Measurements from ENCODE around the gene RHEX. TPM values are rescaled to one million over a fixed set of nuclear protein-coding genes. Genes with fewer than 3 reads are reported as not detected.
A peak's percentile ranks its signal among the peaks of the same experiment; 100 is the strongest.

Gene RHEX
- total and polyA plus RNA-seq, 2 of the 13 experiments (the other 11 are each of a cell fraction or from before 2014, with no cell fraction given) = 1.4 to 2.7 TPM

GRCh38 chr1:206030714-206031113, 22.3 kb upstream of the RHEX start (continued):
- TF ChIP-seq MAZ (IDR thresholded peaks at IDR 0.05; ENCODE audit: borderline replicate concordance, low read depth, low read length) (no peak), MAZ (CRISPR knock-in tag; IDR thresholded peaks at IDR 0.05; ENCODE audit: low read depth) (no peak), U2AF2 (IDR thresholded peaks at IDR 0.05; ENCODE audit: low read depth, low read length) (no peak), HDAC1 (CRISPR knock-in tag; IDR thresholded peaks at IDR 0.05) (peak; percentile 50; the same call in 1 of the 2 replicates), KDM1A (CRISPR knock-in tag; IDR thresholded peaks at IDR 0.05) (no peak), E2F5 (CRISPR knock-in tag; conservative IDR thresholded peaks at IDR 0.05) (0 out of 2 replicates have a peak, but pooled peaks have one; percentile 29), MIER2 (CRISPR knock-in tag; IDR thresholded peaks at IDR 0.05) (0 out of 2 replicates have a peak, but pooled peaks have one; percentile 44), ZNF773 (CRISPR knock-in tag; IDR thresholded peaks at IDR 0.05; ENCODE audit: borderline replicate concordance) (no peak), NFE2L2 (IDR thresholded peaks at IDR 0.05; ENCODE audit: low read length) (no peak), ZNF142 (CRISPR knock-in tag; IDR thresholded peaks at IDR 0.05) (0 out of 2 replicates have a peak, but pooled peaks have one; percentile 56), SIN3B (IDR thresholded peaks at IDR 0.05; ENCODE audit: low read length) (no peak), SNAI1 (CRISPR knock-in tag; IDR thresholded peaks at IDR 0.05; ENCODE audit: borderline replicate concordance) (no peak), ZBTB21 (CRISPR knock-in tag; IDR thresholded peaks at IDR 0.05) (no peak), FOXP1 (IDR thresholded peaks at IDR 0.05) (no peak), FOXP1 (CRISPR knock-in tag; IDR thresholded peaks at IDR 0.05) (0 out of 2 replicates have a peak, but pooled peaks have one; percentile 7), ZNF263 (CRISPR knock-in tag; IDR thresholded peaks at IDR 0.05) (peak; percentile 51; the same call in 1 of the 2 replicates), SRSF4 (IDR thresholded peaks at IDR 0.05; ENCODE audit: low read depth, low read length, poor library complexity, severe bottlenecking) (no peak), ZNF816 (CRISPR knock-in tag; IDR thresholded peaks at IDR 0.05; ENCODE audit: borderline replicate concordance) (no peak), RNF2 (conservative IDR thresholded peaks at IDR 0.05; ENCODE audit: low read depth) (0 out of 2 replicates have a peak, but pooled peaks have one; percentile 35), KDM2A (CRISPR knock-in tag; IDR thresholded peaks at IDR 0.05; ENCODE audit: borderline replicate concordance, low read depth) (peak; percentile 45; the same call in 1 of the 2 replicates), NFRKB (IDR thresholded peaks at IDR 0.05) (no peak), RELA (CRISPR knock-in tag; IDR thresholded peaks at IDR 0.05) (no peak), TEF (CRISPR knock-in tag; IDR thresholded peaks at IDR 0.05) (no peak), MXI1 (IDR thresholded peaks at IDR 0.05; ENCODE audit: borderline replicate concordance, low read depth, low read length) (peak; percentile 44; the same call in 1 of the 3 replicates), ZNF331 (CRISPR knock-in tag; IDR thresholded peaks at IDR 0.05) (peak; percentile 51; the same call in 1 of the 2 replicates), NCOA1 (CRISPR knock-in tag; IDR thresholded peaks at IDR 0.05) (0 out of 2 replicates have a peak, but pooled peaks have one; percentile 44)

Measured in HepG2 (cell line).